NCI-H2171 (cell line): Measurements from ENCODE around the gene GSTM3.
"Not testable (repeated sequence)": the region's sequence is repeated elsewhere in the genome, so short reads cannot be mapped to it uniquely, and the experiment has no call there.

Experiments used
- DNase-seq: peaks from one replicate; lab custom pipeline; 2025; lab: John Stamatoyannopoulos, UW

The GSTM3 gene

GRCh38 chr1:109762039-109762585 is 21.3 kb upstream of the GSTM3 start:
- no peak for DNase-seq

- DNase-seq = no peak
Observed at GRCh38 chr1:109761227-109762038, 20.6 kb upstream of the GSTM3 start.

- DNase-seq = no peak
Observed at GRCh38 chr1:109760581-109761226, 19.9 kb upstream of the GSTM3 start.

GRCh38 chr1:109759513-109760334 is 18.9 kb upstream of the GSTM3 start:
- DNase-seq = no peak

GRCh38 chr1:109757936-109758786 is 17.3 kb upstream of the GSTM3 start:
- no peak for DNase-seq

GRCh38 chr1:109756848-109757521 is 16.1 kb upstream of the GSTM3 start:
- no peak for DNase-seq

- not testable (repeated sequence) for DNase-seq
Observed at GRCh38 chr1:109756325-109756724, 15.5 kb upstream of the GSTM3 start.

- DNase-seq = no peak
Observed at GRCh38 chr1:109754738-109755137, 13.9 kb upstream of the GSTM3 start.

GRCh38 chr1:109751531-109752260 is 10.9 kb upstream of the GSTM3 start:
- no peak for DNase-seq

- no peak for DNase-seq
Observed at GRCh38 chr1:109750920-109751319, 10.1 kb upstream of the GSTM3 start.

- no peak for DNase-seq
Observed at GRCh38 chr1:109750241-109750882, 9.5 kb upstream of the GSTM3 start.

GRCh38 chr1:109749221-109749620 is 8.4 kb upstream of the GSTM3 start:
- no peak for DNase-seq

- not testable (repeated sequence) for DNase-seq
Observed at GRCh38 chr1:109748311-109748710, 7.5 kb upstream of the GSTM3 start.

GRCh38 chr1:109739738-109740614 is 862 bp downstream of the GSTM3 start:
- peak; percentile 72 for DNase-seq

GRCh38 chr1:109733236-109733870 is 7.5 kb downstream of the GSTM3 start:
- no peak for DNase-seq

- DNase-seq = no peak
Observed at GRCh38 chr1:109732390-109732881, 8.4 kb downstream of the GSTM3 start.

GRCh38 chr1:109730666-109731065 is 10.2 kb downstream of the GSTM3 start:
- no peak for DNase-seq

GRCh38 chr1:109728870-109729269 is 12.0 kb downstream of the GSTM3 start:
- DNase-seq = no peak
